OCI-LY1 (cell line): ENCODE measurements around the gene CCL8.
"Not testable (repeated sequence)": the region's sequence is repeated elsewhere in the genome, so short reads cannot be mapped to it uniquely, and the experiment has no call there.

Source experiments
- H2AFZ ChIP-seq: fragments of 200-600 bp; sonication (generic), shearing (Covaris generic); 2 replicates; pipeline ENCODE4 v1.6.0; 2014; ENCODE audit warnings: antibody characterized with exemption, mild to moderate bottlenecking, low read length
- H3F3A ChIP-seq: fragments of 200-600 bp; sonication (generic), shearing (Covaris generic); 2 replicates; pipeline ENCODE4 v1.6.0; 2014; ENCODE audit warnings: mild to moderate bottlenecking, antibody characterized with exemption, low read length, moderate library complexity; ENCODE audit not compliant: insufficient read depth
- H3K27ac ChIP-seq: fragments of 200-600 bp; sonication (generic); 2 replicates; pipeline ENCODE4 v1.5.1; 2014; ENCODE audit warnings: low read length, mixed run types, mild to moderate bottlenecking, low read depth; ENCODE audit not compliant: poor library complexity, severe bottlenecking
- H3K27me3 ChIP-seq: fragments of 200-600 bp; sonication (generic); 2 replicates; pipeline ENCODE4 v1.6.0; 2014; ENCODE audit warnings: antibody characterized with exemption, mild to moderate bottlenecking, low read length, moderate library complexity; ENCODE audit not compliant: insufficient read depth
- H3K36me3 ChIP-seq: fragments of 200-600 bp; sonication (generic); 2 replicates; pipeline ENCODE4 v1.6.1; 2014; ENCODE audit warnings: mild to moderate bottlenecking, antibody characterized with exemption, low read length, moderate library complexity, mixed read lengths; ENCODE audit not compliant: insufficient read depth
- H3K4me1 ChIP-seq: fragments of 200-600 bp; sonication (generic); 2 replicates; pipeline ENCODE4 v1.5.1; 2014; ENCODE audit warnings: mild to moderate bottlenecking, low read length, moderate library complexity; ENCODE audit not compliant: insufficient read depth, severe bottlenecking
- H3K4me2 ChIP-seq: fragments of 200-600 bp; sonication (generic), shearing (Covaris generic); 2 replicates; pipeline ENCODE4 v1.6.1; 2014; ENCODE audit warnings: low read length
- H3K4me3 ChIP-seq: fragments of 200-600 bp; sonication (generic); 2 replicates; pipeline ENCODE4 v1.5.1; 2014; ENCODE audit warnings: low read length, low read depth, mild to moderate bottlenecking, mixed read lengths; ENCODE audit not compliant: poor library complexity, severe bottlenecking
- H3K79me2 ChIP-seq: fragments of 200-600 bp; shearing (Covaris generic); 2 replicates; pipeline ENCODE4 v1.6.1; 2016; ENCODE audit warnings: mixed run types, low read length, mixed read lengths; ENCODE audit not compliant: insufficient read depth
- H3K9ac ChIP-seq: fragments of 200-600 bp; sonication (generic), shearing (Covaris generic); 2 replicates; pipeline ENCODE4 v1.6.1; 2014; ENCODE audit warnings: mild to moderate bottlenecking, low read length, mixed read lengths
- H3K9me2 ChIP-seq: fragments of 200-600 bp; sonication (generic), shearing (Covaris generic); 2 replicates; pipeline ENCODE4 v1.6.1; 2014; ENCODE audit warnings: low read depth, mild to moderate bottlenecking, low read length, mixed read lengths
- H3K9me3 ChIP-seq: fragments of 200-600 bp; shearing (Covaris generic); 2 replicates; pipeline ENCODE4 v1.6.1; 2014; ENCODE audit warnings: low read length, mixed read lengths
- H4K20me1 ChIP-seq: fragments of 200-600 bp; sonication (generic), shearing (Covaris generic); 2 replicates; pipeline ENCODE4 v1.6.0; 2016; ENCODE audit warnings: mild to moderate bottlenecking, low read length; ENCODE audit not compliant: insufficient read depth
- CTCF ChIP-seq: fragments of 200-600 bp; sonication (generic), shearing (Covaris generic); IDR thresholded peaks from 2 replicates; pipeline ENCODE4 v1.5.1; 2017; ENCODE audit warnings: mild to moderate bottlenecking, antibody characterized with exemption, low read length, moderate library complexity, mixed read lengths
- EZH2 ChIP-seq: fragments of 200-600 bp; sonication (generic), shearing (Covaris generic); IDR thresholded peaks from 2 replicates; pipeline ENCODE4 v1.8.0; 2017; ENCODE audit warnings: borderline replicate concordance, mixed run types, mild to moderate bottlenecking, antibody characterized with exemption, low read length, moderate library complexity, mixed read lengths

The CCL8 gene

GRCh38 chr17:34321964-34322363 is 2.7 kb downstream of the CCL8 start:
- H2AFZ ChIP-seq: no peak overlapping the region
- no peaks in the 10 kb centered on the region for H3K9me2 ChIP-seq
- H3K27me3 ChIP-seq: no peaks in the 10 kb centered on the region
- H3K4me1 ChIP-seq: no peaks in the 10 kb centered on the region
- no peak overlapping the region for H3K9ac ChIP-seq
- H3K9me3 ChIP-seq: no peaks in the 10 kb centered on the region
- H4K20me1 ChIP-seq: no peaks in the 10 kb centered on the region
- H3K27ac ChIP-seq: no peak overlapping the region
- TF ChIP-seq CTCF: no peak
- TF ChIP-seq EZH2: no peak
- no peak overlapping the region for H3K4me3 ChIP-seq
- H3F3A ChIP-seq: no peaks in the 10 kb centered on the region
- no peaks in the 10 kb centered on the region for H3K36me3 ChIP-seq
- no peaks in the 10 kb centered on the region for H3K79me2 ChIP-seq
- no peak overlapping the region for H3K4me2 ChIP-seq

GRCh38 chr17:34327580-34327979 is 8.3 kb downstream of the CCL8 start:
- not testable (repeated sequence) for H4K20me1 ChIP-seq, H2AFZ ChIP-seq, H3K4me2 ChIP-seq, H3K27ac ChIP-seq, H3K9me2 ChIP-seq, H3K79me2 ChIP-seq, H3K9ac ChIP-seq, H3F3A ChIP-seq, H3K27me3 ChIP-seq, H3K4me1 ChIP-seq, H3K4me3 ChIP-seq, H3K9me3 ChIP-seq, H3K36me3 ChIP-seq

- Histone ChIP-seq H3K4me2 (no peak overlapping the region), H3K4me1 (no peaks in the 10 kb centered on the region), H3K27ac (no peak overlapping the region)
These were observed 18.5 kb downstream of the CCL8 start for GRCh38 chr17:34337701-34338100.

More at GRCh38 chr17:34337701-34338100, 18.5 kb downstream of the CCL8 start:
- Histone ChIP-seq H3F3A (no peaks in the 10 kb centered on the region), H4K20me1 (no peaks in the 10 kb centered on the region), H3K9me3 (no peaks in the 10 kb centered on the region), H2AFZ (no peak overlapping the region), H3K36me3 (no peaks in the 10 kb centered on the region), H3K9me2 (no peaks in the 10 kb centered on the region), H3K9ac (no peak overlapping the region), H3K27me3 (no peaks in the 10 kb centered on the region), H3K4me3 (no peak overlapping the region), H3K79me2 (no peaks in the 10 kb centered on the region)
- TF ChIP-seq CTCF (no peak), EZH2 (no peak)
